Keratinocyte (primary cell): Measurements from ENCODE around the gene FARP1. TPM values are rescaled to one million over a fixed set of nuclear protein-coding genes. Genes with fewer than 3 reads are reported as not detected.

Experiments
- DNase-seq: peaks from one replicate; pipeline ENCODE4 v3.0.0-alpha.2; 2011; ENCODE audit warnings: low read depth, missing footprints, low spot score
- FAIRE-seq: peaks from 2 replicates; lab custom pipeline; 2011; peaks lifted over from hg19 to GRCh38; lab: Jason Lieb, UNC
- H2AFZ ChIP-seq: 2 replicates; pipeline ENCODE4 v1.6.0; 2012; ENCODE audit warnings: low read length, control low read depth, inconsistent platforms; ENCODE audit not compliant: control insufficient read depth
- H3K27ac ChIP-seq: 2 replicates; pipeline ENCODE4 v1.5.1; 2011; ENCODE audit warnings: low read length; ENCODE audit not compliant: control insufficient read depth, insufficient read depth
- H3K27me3 ChIP-seq: 3 replicates; pipeline ENCODE4 v1.6.0; 2011; ENCODE audit warnings: low read length; ENCODE audit not compliant: control insufficient read depth, insufficient read depth; ENCODE audit errors: extremely low read depth
- H3K36me3 ChIP-seq, 2 experiments: 2 replicates in 1 of 2; 3 replicates in 1 of 2; pipeline ENCODE4 v1.5.1; 2011; ENCODE audit warnings: low read length in 2 of 2, mild to moderate bottlenecking in 1 of 2; ENCODE audit not compliant: control insufficient read depth in 2 of 2, insufficient read depth in 2 of 2; ENCODE audit errors: extremely low read depth in 1 of 2
- H3K4me1 ChIP-seq: 3 replicates; pipeline ENCODE4 v1.5.1; 2011; ENCODE audit warnings: low read length; ENCODE audit not compliant: control insufficient read depth, insufficient read depth; ENCODE audit errors: extremely low read depth
- H3K4me2 ChIP-seq: 3 replicates; pipeline ENCODE4 v1.6.0; 2011; ENCODE audit warnings: low read depth, low read length; ENCODE audit not compliant: control insufficient read depth, insufficient read depth; ENCODE audit errors: extremely low read depth
- H3K4me3 ChIP-seq, 3 experiments: fragments of 200-600 bp in 1 of 3; sonication (generic) in 1 of 3; 2 replicates in 2 of 3; 3 replicates in 1 of 3; pipeline ENCODE4 v1.5.1; 2011 to 2016; ENCODE audit warnings: low read length in 3 of 3, mild to moderate bottlenecking in 3 of 3, control low read depth in 2 of 3, inconsistent platforms in 1 of 3, low read depth in 1 of 3, mixed read lengths in 1 of 3, mixed run types in 1 of 3, moderate library complexity in 1 of 3; ENCODE audit not compliant: control insufficient read depth in 2 of 3, insufficient read depth in 2 of 3; ENCODE audit errors: extremely low read depth in 1 of 3
- H3K79me2 ChIP-seq: 2 replicates; pipeline ENCODE4 v1.6.0; 2012; ENCODE audit warnings: low read length; ENCODE audit not compliant: control insufficient read depth, insufficient read depth
- H3K9ac ChIP-seq: 3 replicates; pipeline ENCODE4 v1.6.0; 2011; ENCODE audit warnings: low read length; ENCODE audit not compliant: control insufficient read depth, insufficient read depth; ENCODE audit errors: extremely low read depth
- H3K9me1 ChIP-seq: 3 replicates; pipeline ENCODE4 v1.6.0; 2011; ENCODE audit warnings: low read length; ENCODE audit not compliant: control insufficient read depth, insufficient read depth; ENCODE audit errors: extremely low read depth
- H3K9me3 ChIP-seq: 2 replicates; pipeline ENCODE4 v1.5.1; 2012; ENCODE audit warnings: low read depth, low read length; ENCODE audit not compliant: control insufficient read depth
- H4K20me1 ChIP-seq: 3 replicates; pipeline ENCODE4 v1.6.0; 2011; ENCODE audit warnings: low read length; ENCODE audit not compliant: control insufficient read depth, insufficient read depth; ENCODE audit errors: extremely low read depth
- CTCF ChIP-seq, 3 experiments: IDR thresholded peaks in 1 of 3; conservative IDR thresholded peaks in 1 of 3; optimal IDR thresholded peaks in 1 of 3; 2 replicates in 2 of 3; 3 replicates in 1 of 3; pipeline versions ENCODE3 to v1.5.1; 2011; ENCODE audit warnings: low read length in 3 of 3, mild to moderate bottlenecking in 3 of 3, moderate library complexity in 2 of 3, control low read depth in 1 of 3, inconsistent platforms in 1 of 3; ENCODE audit not compliant: insufficient read depth in 2 of 3; ENCODE audit errors: extremely low read depth in 1 of 3
- EZH2 ChIP-seq: IDR thresholded peaks from one replicate; pipeline ENCODE4 v1.6.1; 2012; ENCODE audit warnings: inconsistent platforms, mild to moderate bottlenecking, low read length, moderate library complexity
- dilution Hi-C: fragments of 300-500 bp; cut with MboI; formaldehyde crosslinking; loops from one replicate; pipeline ENCODE4 v1.7.0; 2020; ENCODE audit warnings: low sequenced_read_pairs; ENCODE audit not compliant: extremely low pct_ligation_motif_present
- polyA plus RNA-seq, 5 experiments: library from polyadenylated mRNA; depleted of rRNA in 3 of 5; stranded (reverse) in 3 of 5; stranded (forward) in 1 of 5; unstranded in 1 of 5; fragments of >200 nt; gene quantifications; 1 replicate in 1 of 5; 2 replicates in 3 of 5; 3 replicates in 1 of 5; pipeline versions ENCODE4 v1.2.1 to v1.2.3, GENCODE V29; 2011 to 2012; ENCODE audit warnings: missing spikeins in 2 of 5, low read depth in 1 of 5, low replicate concordance in 1 of 5

Gene FARP1
- polyA plus RNA-seq, 1 donor (not counting 4 experiments of a cell fraction or from before 2014, with no cell fraction given): 10.3 TPM

DNA sequence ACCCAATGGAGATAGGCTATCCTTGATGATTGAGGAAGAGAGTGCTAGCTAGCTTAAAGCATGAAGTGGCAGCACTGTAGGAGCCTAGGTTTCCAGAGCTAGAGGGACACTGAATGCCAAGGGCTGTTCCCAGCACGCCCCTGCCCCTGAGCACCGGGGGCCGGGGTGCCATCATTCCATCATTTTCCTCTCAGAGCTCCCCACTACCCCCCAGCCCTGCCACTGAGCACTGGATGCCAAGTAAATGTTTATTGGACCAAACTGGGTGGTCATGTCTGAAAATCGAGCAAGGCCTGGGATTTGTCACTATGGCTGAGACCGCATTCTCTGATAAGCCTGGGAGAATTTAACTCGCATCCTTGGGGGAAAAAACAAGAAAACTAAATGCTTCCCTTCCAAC lies 291.2 kb downstream of the FARP1 start:
- Histone ChIP-seq H3K4me1 (no peaks in the 10 kb centered on the region), H3K9ac (no peak overlapping the region), H2AFZ (no peak overlapping the region), H3K27ac (no peak overlapping the region), H3K9me3 (no peaks in the 10 kb centered on the region), H3K4me2 (no peak overlapping the region), H3K9me1 (no peaks in the 10 kb centered on the region), H3K79me2 (no peaks in the 10 kb centered on the region), H3K36me3 (no peaks in the 10 kb centered on the region), H4K20me1 (no peaks in the 10 kb centered on the region), H3K4me3 (no peak overlapping the region), H3K27me3 (no peaks in the 10 kb centered on the region)
- DNase-seq (no peak), FAIRE-seq (no peak)
- TF ChIP-seq CTCF (optimal IDR thresholded peaks at IDR 0.05 in 1 of 3, IDR thresholded peaks at IDR 0.05 in 1 of 3, conservative IDR thresholded peaks at IDR 0.05 in 1 of 3; ENCODE audit: extremely low read depth in 1 of 3, insufficient read depth in 2 of 3, low read length in 3 of 3): no peak
- dilution Hi-C loops: no loop called here

DNA sequence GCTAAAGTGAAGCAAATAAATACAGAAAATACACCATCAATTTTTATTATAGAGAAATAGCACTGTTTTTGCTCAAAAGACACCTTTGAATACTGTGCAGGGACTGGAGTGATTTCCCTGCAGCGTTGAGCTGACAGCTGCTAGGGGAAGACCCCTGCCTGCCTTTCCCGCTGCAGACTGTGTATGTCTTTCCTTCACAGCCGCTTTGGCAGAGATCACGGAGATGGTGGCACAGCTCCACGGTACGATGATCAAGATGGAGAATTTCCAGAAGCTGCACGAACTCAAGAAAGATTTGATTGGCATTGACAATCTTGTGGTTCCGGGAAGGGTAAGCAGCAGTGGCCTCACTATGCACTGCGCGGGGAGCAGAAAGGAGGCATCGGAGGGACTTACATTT lies 292.5 kb downstream of the FARP1 start:
- DNase-seq (no peak), FAIRE-seq (no peak)
- no peak overlapping the region for H3K4me3 ChIP-seq
- H3K36me3 ChIP-seq: no peaks in the 10 kb centered on the region
- H3K27me3 ChIP-seq: no peaks in the 10 kb centered on the region
- H2AFZ ChIP-seq: no peak overlapping the region
- no peaks in the 10 kb centered on the region for H3K79me2 ChIP-seq
- no peak overlapping the region for H3K9ac ChIP-seq
- no peaks in the 10 kb centered on the region for H4K20me1 ChIP-seq
- H3K27ac ChIP-seq: no peak overlapping the region
- TF ChIP-seq EZH2 (no peak), CTCF (optimal IDR thresholded peaks at IDR 0.05 in 1 of 3, IDR thresholded peaks at IDR 0.05 in 1 of 3, conservative IDR thresholded peaks at IDR 0.05 in 1 of 3; ENCODE audit: extremely low read depth in 1 of 3, insufficient read depth in 2 of 3, low read length in 3 of 3) (no peak)
- no peaks in the 10 kb centered on the region for H3K4me1 ChIP-seq
- no peaks in the 10 kb centered on the region for H3K9me1 ChIP-seq
- H3K4me2 ChIP-seq: no peak overlapping the region
- dilution Hi-C loops: no loop called here
- no peaks in the 10 kb centered on the region for H3K9me3 ChIP-seq
